ENCODE data around the gene SFMBT2. TPM values are rescaled to one million over a fixed set of nuclear protein-coding genes. Genes with fewer than 3 reads are reported as not detected.

The SFMBT2 gene
- polyA plus RNA-seq, 2 of the 4 experiments (the other 2 are of a cell fraction), result 9.6 to 10.2 TPM

DNA sequence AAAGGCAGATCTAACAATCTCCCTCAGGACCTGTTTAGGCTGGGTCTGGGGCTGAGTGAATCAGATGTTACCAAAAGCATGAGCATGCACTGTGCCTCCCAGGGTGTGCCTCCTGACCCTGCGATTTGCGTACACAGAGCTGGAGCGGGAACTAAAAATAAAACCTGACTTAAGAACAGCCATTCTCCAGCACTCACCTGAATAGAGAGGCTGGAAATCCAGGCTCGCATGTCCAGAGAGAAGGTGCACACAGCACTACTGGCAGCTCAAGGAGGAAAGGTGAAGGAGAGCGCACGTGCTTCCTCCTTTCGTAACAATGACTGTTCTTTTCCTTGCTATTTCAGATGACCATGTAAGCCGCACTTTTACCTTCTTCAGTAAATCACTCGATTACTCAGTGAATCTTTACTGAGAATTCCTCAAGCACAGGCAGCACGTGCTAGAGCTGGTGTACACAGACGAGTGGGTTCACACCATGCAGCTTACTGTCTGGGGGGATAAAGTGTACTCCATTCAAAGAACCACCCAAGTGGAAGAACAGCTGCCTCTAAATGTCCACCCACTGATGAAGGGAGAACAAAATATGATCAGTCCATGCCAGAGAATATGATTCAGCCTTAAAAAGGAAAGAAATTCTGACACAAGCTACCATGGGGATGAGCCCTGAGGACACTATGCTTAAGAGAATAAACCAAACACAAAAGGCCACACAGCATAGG is 45.6 kb downstream of the SFMBT2 start:
- H3K4me1 ChIP-seq, result peaks cover 31% of the 10 kb centered on the region
- no peak for FAIRE-seq
- 91% methylated on average over 11 of the region's 11 CpGs for WGBS (ENCODE audit: missing lambda C conversion rate)
- TF ChIP-seq, protein P1, sequence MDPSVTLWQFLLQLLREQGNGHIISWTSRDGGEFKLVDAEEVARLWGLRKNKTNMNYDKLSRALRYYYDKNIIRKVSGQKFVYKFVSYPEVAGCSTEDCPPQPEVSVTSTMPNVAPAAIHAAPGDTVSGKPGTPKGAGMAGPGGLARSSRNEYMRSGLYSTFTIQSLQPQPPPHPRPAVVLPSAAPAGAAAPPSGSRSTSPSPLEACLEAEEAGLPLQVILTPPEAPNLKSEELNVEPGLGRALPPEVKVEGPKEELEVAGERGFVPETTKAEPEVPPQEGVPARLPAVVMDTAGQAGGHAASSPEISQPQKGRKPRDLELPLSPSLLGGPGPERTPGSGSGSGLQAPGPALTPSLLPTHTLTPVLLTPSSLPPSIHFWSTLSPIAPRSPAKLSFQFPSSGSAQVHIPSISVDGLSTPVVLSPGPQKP (IDR thresholded peaks at IDR 0.05; ENCODE audit: low read depth, low read length), result no peak
- TF ChIP-seq EHMT2 (IDR thresholded peaks at IDR 0.05; ENCODE audit: low read depth) (no peak), NR3C1 (IDR thresholded peaks at IDR 0.05) (no peak), JUN (IDR thresholded peaks at IDR 0.05) (no peak), HOXB13 (CRISPR knock-in tag; IDR thresholded peaks at IDR 0.05; ENCODE audit: low read depth) (no peak), ZNF302 (CRISPR knock-in tag; IDR thresholded peaks at IDR 0.05) (no peak), CHD2 (IDR thresholded peaks at IDR 0.05; ENCODE audit: low read length, partially characterized antibody) (no peak), GATA3 (IDR thresholded peaks at IDR 0.05; ENCODE audit: borderline replicate concordance) (no peak), ZSCAN20 (CRISPR knock-in tag; IDR thresholded peaks at IDR 0.05) (no peak), KDM1A (IDR thresholded peaks at IDR 0.05; ENCODE audit: low read depth) (no peak), NPAS2 (CRISPR knock-in tag; IDR thresholded peaks at IDR 0.05; ENCODE audit: borderline replicate concordance) (no peak)
- TF ChIP-seq, protein P2, sequence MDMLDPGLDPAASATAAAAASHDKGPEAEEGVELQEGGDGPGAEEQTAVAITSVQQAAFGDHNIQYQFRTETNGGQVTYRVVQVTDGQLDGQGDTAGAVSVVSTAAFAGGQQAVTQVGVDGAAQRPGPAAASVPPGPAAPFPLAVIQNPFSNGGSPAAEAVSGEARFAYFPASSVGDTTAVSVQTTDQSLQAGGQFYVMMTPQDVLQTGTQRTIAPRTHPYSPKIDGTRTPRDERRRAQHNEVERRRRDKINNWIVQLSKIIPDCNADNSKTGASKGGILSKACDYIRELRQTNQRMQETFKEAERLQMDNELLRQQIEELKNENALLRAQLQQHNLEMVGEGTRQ (IDR thresholded peaks at IDR 0.05), result no peak
- TF ChIP-seq, protein P3, sequence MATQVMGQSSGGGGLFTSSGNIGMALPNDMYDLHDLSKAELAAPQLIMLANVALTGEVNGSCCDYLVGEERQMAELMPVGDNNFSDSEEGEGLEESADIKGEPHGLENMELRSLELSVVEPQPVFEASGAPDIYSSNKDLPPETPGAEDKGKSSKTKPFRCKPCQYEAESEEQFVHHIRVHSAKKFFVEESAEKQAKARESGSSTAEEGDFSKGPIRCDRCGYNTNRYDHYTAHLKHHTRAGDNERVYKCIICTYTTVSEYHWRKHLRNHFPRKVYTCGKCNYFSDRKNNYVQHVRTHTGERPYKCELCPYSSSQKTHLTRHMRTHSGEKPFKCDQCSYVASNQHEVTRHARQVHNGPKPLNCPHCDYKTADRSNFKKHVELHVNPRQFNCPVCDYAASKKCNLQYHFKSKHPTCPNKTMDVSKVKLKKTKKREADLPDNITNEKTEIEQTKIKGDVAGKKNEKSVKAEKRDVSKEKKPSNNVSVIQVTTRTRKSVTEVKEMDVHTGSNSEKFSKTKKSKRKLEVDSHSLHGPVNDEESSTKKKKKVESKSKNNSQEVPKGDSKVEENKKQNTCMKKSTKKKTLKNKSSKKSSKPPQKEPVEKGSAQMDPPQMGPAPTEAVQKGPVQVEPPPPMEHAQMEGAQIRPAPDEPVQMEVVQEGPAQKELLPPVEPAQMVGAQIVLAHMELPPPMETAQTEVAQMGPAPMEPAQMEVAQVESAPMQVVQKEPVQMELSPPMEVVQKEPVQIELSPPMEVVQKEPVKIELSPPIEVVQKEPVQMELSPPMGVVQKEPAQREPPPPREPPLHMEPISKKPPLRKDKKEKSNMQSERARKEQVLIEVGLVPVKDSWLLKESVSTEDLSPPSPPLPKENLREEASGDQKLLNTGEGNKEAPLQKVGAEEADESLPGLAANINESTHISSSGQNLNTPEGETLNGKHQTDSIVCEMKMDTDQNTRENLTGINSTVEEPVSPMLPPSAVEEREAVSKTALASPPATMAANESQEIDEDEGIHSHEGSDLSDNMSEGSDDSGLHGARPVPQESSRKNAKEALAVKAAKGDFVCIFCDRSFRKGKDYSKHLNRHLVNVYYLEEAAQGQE (IDR thresholded peaks at IDR 0.05), result no peak
- POLR2A ChIA-PET, result no interaction called here
- H3K4me2 ChIP-seq, result no peak overlapping the region
- no peak for DNase-seq (ENCODE audit: low read depth in 1 of 2, low spot score in 1 of 2)
- peak overlapping the region in 1 of 2 experiments; percentile 45; a peak in 1 of 6 replicates for H3K27ac ChIP-seq
- no peaks in the 10 kb centered on the region for H3K9me3 ChIP-seq
- H3K4me3 ChIP-seq, result no peak overlapping the region
- ATAC-seq, result peak; percentile 32 to 39; a peak in 5 of 6 replicates
- CTCF ChIA-PET, result interaction anchor here (1.1 to 1.5 kb wide), 3 partner anchors 8 to 445 kb away, joined by 3 to 4 read pairs (median 3); no protein-coding TSS in a partner anchor

DNA sequence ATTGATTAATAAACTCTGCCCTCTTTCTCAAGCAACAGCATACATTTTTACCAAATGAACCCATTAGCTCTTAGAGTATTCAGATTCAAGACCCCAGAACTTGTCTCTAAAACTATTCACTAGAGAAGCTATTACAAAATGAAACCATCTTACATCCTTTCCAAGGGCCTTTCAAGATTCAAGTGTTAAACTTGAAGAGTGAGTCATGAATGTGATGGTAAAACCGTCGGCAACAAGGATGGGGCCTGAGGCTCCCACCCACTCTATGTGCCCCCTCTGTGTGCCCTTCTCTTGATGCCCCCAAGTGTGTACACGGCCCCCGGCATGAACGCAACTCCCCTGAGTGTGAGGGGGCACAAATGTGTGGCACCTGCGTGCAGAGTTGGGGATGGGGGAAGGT is 46.4 kb downstream of the SFMBT2 start:
- WGBS (ENCODE audit: missing lambda C conversion rate), result 88% methylated on average over 6 of the region's 6 CpGs
- peak overlapping the region in 1 of 2 experiments; percentile 45; a peak in 3 of 6 replicates for H3K27ac ChIP-seq
- ATAC-seq, result no peak
- H3K4me2 ChIP-seq, result no peak overlapping the region
- H3K9me3 ChIP-seq, result no peaks in the 10 kb centered on the region
- no peak for FAIRE-seq
- ChIA-PET POLR2A (no interaction called here), CTCF (interaction anchor here (1.1 to 1.5 kb wide), 3 partner anchors 9 to 444 kb away, joined by 3 to 4 read pairs (median 3); no protein-coding TSS in a partner anchor)
- peaks cover 38% of the 10 kb centered on the region for H3K4me1 ChIP-seq
- H3K4me3 ChIP-seq, result no peak overlapping the region
- DNase-seq (ENCODE audit: low read depth in 1 of 2, low spot score in 1 of 2), result no peak
- TF ChIP-seq HDAC2 (IDR thresholded peaks at IDR 0.05), result no peak
- no peak for TF ChIP-seq HOXB5 (CRISPR knock-in tag; IDR thresholded peaks at IDR 0.05)
- TF ChIP-seq, protein P4, sequence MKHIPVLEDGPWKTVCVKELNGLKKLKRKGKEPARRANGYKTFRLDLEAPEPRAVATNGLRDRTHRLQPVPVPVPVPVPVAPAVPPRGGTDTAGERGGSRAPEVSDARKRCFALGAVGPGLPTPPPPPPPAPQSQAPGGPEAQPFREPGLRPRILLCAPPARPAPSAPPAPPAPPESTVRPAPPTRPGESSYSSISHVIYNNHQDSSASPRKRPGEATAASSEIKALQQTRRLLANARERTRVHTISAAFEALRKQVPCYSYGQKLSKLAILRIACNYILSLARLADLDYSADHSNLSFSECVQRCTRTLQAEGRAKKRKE (CRISPR knock-in tag; IDR thresholded peaks at IDR 0.05; ENCODE audit: low read depth), result no peak
- TF ChIP-seq, protein P5, sequence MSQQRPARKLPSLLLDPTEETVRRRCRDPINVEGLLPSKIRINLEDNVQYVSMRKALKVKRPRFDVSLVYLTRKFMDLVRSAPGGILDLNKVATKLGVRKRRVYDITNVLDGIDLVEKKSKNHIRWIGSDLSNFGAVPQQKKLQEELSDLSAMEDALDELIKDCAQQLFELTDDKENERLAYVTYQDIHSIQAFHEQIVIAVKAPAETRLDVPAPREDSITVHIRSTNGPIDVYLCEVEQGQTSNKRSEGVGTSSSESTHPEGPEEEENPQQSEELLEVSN (IDR thresholded peaks at IDR 0.05; ENCODE audit: borderline replicate concordance, low read depth), result no peak
- TF ChIP-seq FOSL2 (IDR thresholded peaks at IDR 0.05), result no peak
- TF ChIP-seq FOSL2 (CRISPR knock-in tag; IDR thresholded peaks at IDR 0.05), result no peak
- TF ChIP-seq MAZ (IDR thresholded peaks at IDR 0.05; ENCODE audit: borderline replicate concordance, low read depth, low read length), result no peak
- no peak for TF ChIP-seq KDM1A (IDR thresholded peaks at IDR 0.05; ENCODE audit: low read depth)
- no peak for TF ChIP-seq NFE2L2 (conservative IDR thresholded peaks at IDR 0.05; ENCODE audit: low read length)
- TF ChIP-seq RCOR1 (IDR thresholded peaks at IDR 0.05; ENCODE audit: low read depth, low read length), result no peak
- no peak for TF ChIP-seq CHD2 (IDR thresholded peaks at IDR 0.05; ENCODE audit: low read length, partially characterized antibody)
- TF ChIP-seq RAD21 (conservative IDR thresholded peaks at IDR 0.05 in 1 of 2, IDR thresholded peaks at IDR 0.05 in 1 of 2), result no peak
- TF ChIP-seq ESRRA (IDR thresholded peaks at IDR 0.05; ENCODE audit: borderline replicate concordance, low read length), result no peak
- TF ChIP-seq MYC (IDR thresholded peaks at IDR 0.05; ENCODE audit: borderline replicate concordance, low read length), result no peak
- no peak for TF ChIP-seq ZC3H11A (IDR thresholded peaks at IDR 0.05)
- no peak for TF ChIP-seq SMC3 (IDR thresholded peaks at IDR 0.05)
- TF ChIP-seq, protein P6, sequence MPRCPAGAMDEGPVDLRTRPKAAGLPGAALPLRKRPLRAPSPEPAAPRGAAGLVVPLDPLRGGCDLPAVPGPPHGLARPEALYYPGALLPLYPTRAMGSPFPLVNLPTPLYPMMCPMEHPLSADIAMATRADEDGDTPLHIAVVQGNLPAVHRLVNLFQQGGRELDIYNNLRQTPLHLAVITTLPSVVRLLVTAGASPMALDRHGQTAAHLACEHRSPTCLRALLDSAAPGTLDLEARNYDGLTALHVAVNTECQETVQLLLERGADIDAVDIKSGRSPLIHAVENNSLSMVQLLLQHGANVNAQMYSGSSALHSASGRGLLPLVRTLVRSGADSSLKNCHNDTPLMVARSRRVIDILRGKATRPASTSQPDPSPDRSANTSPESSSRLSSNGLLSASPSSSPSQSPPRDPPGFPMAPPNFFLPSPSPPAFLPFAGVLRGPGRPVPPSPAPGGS (IDR thresholded peaks at IDR 0.05), result no peak
